SK-N-SH treated with all-trans-retinoic acid at 6 μM for 48 hours (cell line): ENCODE results near the gene EEFSEC.
A peak's percentile ranks its signal among the peaks of the same experiment; 100 is the strongest.

Experiments
- ATAC-seq: fragments of 200-7000 bp; cut with Tn5 transposase; 3 replicates; pipeline ENCODE4 v1.9.1; 2020; ENCODE audit warnings: mild to moderate bottlenecking, moderate library complexity
- ARNTL ChIP-seq: fragments of 450-650 bp; formaldehyde crosslinking; IDR thresholded peaks from 2 replicates; pipeline ENCODE4 v1.5.0; 2020; ENCODE audit warnings: low read depth, mild to moderate bottlenecking, moderate library complexity, borderline replicate concordance
- CREB5 ChIP-seq: fragments of 250-450 bp; sonication (Bioruptor Pico); IDR thresholded peaks from 2 replicates; pipeline ENCODE4 v1.5.1; 2020; ENCODE audit warnings: low read depth, mild to moderate bottlenecking, moderate library complexity
- CSDC2 ChIP-seq: fragments of 250-450 bp; sonication (Bioruptor Pico); IDR thresholded peaks from 2 replicates; pipeline ENCODE4 v1.5.0; 2020; ENCODE audit warnings: mild to moderate bottlenecking, moderate library complexity
- GLIS3 ChIP-seq: fragments of 250-450 bp; sonication (Bioruptor Pico); IDR thresholded peaks from 2 replicates; pipeline ENCODE4 v1.5.0; 2020; ENCODE audit warnings: mild to moderate bottlenecking, moderate library complexity
- ISL1 ChIP-seq: fragments of 250-450 bp; sonication (Bioruptor Pico); IDR thresholded peaks from 2 replicates; pipeline ENCODE4 v2.1.2; 2022; ENCODE audit warnings: mild to moderate bottlenecking, moderate library complexity
- OSR1 ChIP-seq: fragments of 250-450 bp; sonication (Bioruptor Pico); IDR thresholded peaks from 2 replicates; pipeline ENCODE4 v1.8.0; 2022; ENCODE audit warnings: moderate library complexity, mild to moderate bottlenecking, inconsistent platforms
- PATZ1 ChIP-seq: fragments of 250-450 bp; sonication (Bioruptor Pico); IDR thresholded peaks from 2 replicates; pipeline ENCODE4 v1.8.0; 2020; ENCODE audit warnings: mild to moderate bottlenecking, moderate library complexity, borderline replicate concordance
- POU6F1 ChIP-seq: fragments of 250-450 bp; sonication (Bioruptor Pico); IDR thresholded peaks from 2 replicates; pipeline ENCODE4 v1.8.0; 2021; ENCODE audit warnings: low read depth, mild to moderate bottlenecking, moderate library complexity, borderline replicate concordance
- PPARA ChIP-seq: fragments of 250-450 bp; sonication (Bioruptor Pico); IDR thresholded peaks from 2 replicates; pipeline ENCODE4 v1.5.0; 2020; ENCODE audit warnings: mild to moderate bottlenecking, borderline replicate concordance
- RARB ChIP-seq: fragments of 250-450 bp; sonication (Bioruptor Pico); IDR thresholded peaks from 2 replicates; pipeline ENCODE4 v1.8.0; 2021; ENCODE audit warnings: mild to moderate bottlenecking, moderate library complexity
- SNAI2 ChIP-seq: fragments of 250-450 bp; sonication (Bioruptor Pico); IDR thresholded peaks from 2 replicates; pipeline ENCODE4 v1.5.0; 2020; ENCODE audit warnings: mild to moderate bottlenecking, moderate library complexity
- TCF4 ChIP-seq: fragments of 250-450 bp; sonication (Bioruptor Pico); IDR thresholded peaks from 2 replicates; pipeline ENCODE4 v1.8.0; 2021; ENCODE audit warnings: mild to moderate bottlenecking, moderate library complexity, borderline replicate concordance
- TSHZ2 ChIP-seq: fragments of 250-450 bp; sonication (Bioruptor Pico); IDR thresholded peaks from 2 replicates; pipeline ENCODE4 v1.5.0; 2020; ENCODE audit warnings: mild to moderate bottlenecking, moderate library complexity
- ZC3H10 ChIP-seq: fragments of 250-450 bp; sonication (Bioruptor Pico); IDR thresholded peaks from 2 replicates; pipeline ENCODE4 v1.5.1; 2021; ENCODE audit warnings: mild to moderate bottlenecking, moderate library complexity
- ZFP3 ChIP-seq: fragments of 250-450 bp; sonication (Bioruptor Pico); IDR thresholded peaks from 2 replicates; pipeline ENCODE4 v1.5.0; 2020; ENCODE audit warnings: mild to moderate bottlenecking, moderate library complexity
- ZFP30 ChIP-seq: fragments of 450-650 bp; formaldehyde crosslinking; IDR thresholded peaks from 2 replicates; pipeline ENCODE4 v1.5.0; 2022; ENCODE audit warnings: mild to moderate bottlenecking, moderate library complexity
- ZNF565 ChIP-seq: fragments of 450-650 bp; formaldehyde crosslinking; conservative IDR thresholded peaks from 2 replicates; pipeline ENCODE4 v1.5.0; 2020; ENCODE audit warnings: low read depth, mild to moderate bottlenecking, moderate library complexity
- ZNF70 ChIP-seq: fragments of 450-650 bp; formaldehyde crosslinking; IDR thresholded peaks from 2 replicates; pipeline ENCODE4 v1.5.0; 2020; ENCODE audit warnings: mild to moderate bottlenecking, moderate library complexity

EEFSEC gene

GRCh38 chr3:128383316-128384235, 230.3 kb downstream of the EEFSEC start:
- TF ChIP-seq TSHZ2 (CRISPR knock-in tag) (no peak), ARNTL (no peak), CSDC2 (no peak)
- peak; percentile 90 for ATAC-seq

- no peak for TF ChIP-seq GLIS3
- no peak for TF ChIP-seq SNAI2
- no peak for TF ChIP-seq ISL1 (CRISPR knock-in tag)
- no peak for TF ChIP-seq CREB5 (CRISPR knock-in tag)
- TF ChIP-seq ZFP3 (CRISPR knock-in tag): no peak
- TF ChIP-seq ZNF565 (CRISPR knock-in tag): no peak
- TF ChIP-seq PATZ1: no peak
- TF ChIP-seq ARNTL: no peak
- no peak for TF ChIP-seq ZFP30 (CRISPR knock-in tag)
- TF ChIP-seq TSHZ2 (CRISPR knock-in tag): no peak
- no peak for TF ChIP-seq TCF4 (CRISPR knock-in tag)
- TF ChIP-seq POU6F1: no peak
- TF ChIP-seq RARB (CRISPR knock-in tag): no peak
- no peak for TF ChIP-seq OSR1
- no peak for TF ChIP-seq ZC3H10
- TF ChIP-seq, all 23 proteins: peak for 0
- ATAC-seq: no peak
Observed at GRCh38 chr3:128385080-128385832, 232.0 kb downstream of the EEFSEC start.

- ATAC-seq: no peak
- TF ChIP-seq PPARA (CRISPR knock-in tag) (no peak), ISL1 (CRISPR knock-in tag) (no peak), ZFP30 (CRISPR knock-in tag) (no peak), ZNF70 (no peak)
Observed at GRCh38 chr3:128388932-128389331, 235.7 kb downstream of the EEFSEC start.
